ENCODE measurements around the gene KIF1A. TPM values are rescaled to one million over a fixed set of nuclear protein-coding genes. Genes with fewer than 3 reads are reported as not detected.

Gene KIF1A
- total RNA-seq, 2 experiments from 2014 or later = 9.0 to 10.2 TPM

- TF ChIP-seq, protein P1, sequence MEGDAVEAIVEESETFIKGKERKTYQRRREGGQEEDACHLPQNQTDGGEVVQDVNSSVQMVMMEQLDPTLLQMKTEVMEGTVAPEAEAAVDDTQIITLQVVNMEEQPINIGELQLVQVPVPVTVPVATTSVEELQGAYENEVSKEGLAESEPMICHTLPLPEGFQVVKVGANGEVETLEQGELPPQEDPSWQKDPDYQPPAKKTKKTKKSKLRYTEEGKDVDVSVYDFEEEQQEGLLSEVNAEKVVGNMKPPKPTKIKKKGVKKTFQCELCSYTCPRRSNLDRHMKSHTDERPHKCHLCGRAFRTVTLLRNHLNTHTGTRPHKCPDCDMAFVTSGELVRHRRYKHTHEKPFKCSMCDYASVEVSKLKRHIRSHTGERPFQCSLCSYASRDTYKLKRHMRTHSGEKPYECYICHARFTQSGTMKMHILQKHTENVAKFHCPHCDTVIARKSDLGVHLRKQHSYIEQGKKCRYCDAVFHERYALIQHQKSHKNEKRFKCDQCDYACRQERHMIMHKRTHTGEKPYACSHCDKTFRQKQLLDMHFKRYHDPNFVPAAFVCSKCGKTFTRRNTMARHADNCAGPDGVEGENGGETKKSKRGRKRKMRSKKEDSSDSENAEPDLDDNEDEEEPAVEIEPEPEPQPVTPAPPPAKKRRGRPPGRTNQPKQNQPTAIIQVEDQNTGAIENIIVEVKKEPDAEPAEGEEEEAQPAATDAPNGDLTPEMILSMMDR (IDR thresholded peaks at IDR 0.05) = no peak
- Mint-ChIP-seq H3K9me3 (no peaks in the 10 kb centered on the region), H3K4me1 (ENCODE audit: low read depth) (no peaks in the 10 kb centered on the region), H3K27me3 (peaks cover 23% of the 10 kb centered on the region), H3K27ac (no peak overlapping the region), H3K36me3 (ENCODE audit: low read depth) (no peaks in the 10 kb centered on the region), H3K4me3 (no peak overlapping the region)
- intact Hi-C loops (cut with micrococcal nuclease) = no loop called here
- DNase-seq (no peak), ATAC-seq (no peak)
- CTCF ChIA-PET = interaction anchor here (1.5 kb wide), 1 partner anchor 74 kb away, joined by 3 read pairs; no protein-coding TSS in a partner anchor
- POLR2A ChIA-PET = no interaction called here
Measured at GRCh38 chr2:240670402-240670801, 149.6 kb downstream of the KIF1A start.

- DNase-seq (no peak), ATAC-seq (no peak)
- TF ChIP-seq, protein P1 (IDR thresholded peaks at IDR 0.05) = no peak
- Mint-ChIP-seq H3K4me3 (no peak overlapping the region), H3K27ac (no peak overlapping the region), H3K27me3 (peaks cover 18% of the 10 kb centered on the region), H3K36me3 (ENCODE audit: low read depth) (no peaks in the 10 kb centered on the region), H3K9me3 (peaks cover 4% of the 10 kb centered on the region), H3K4me1 (ENCODE audit: low read depth) (no peaks in the 10 kb centered on the region)
- intact Hi-C loops (cut with micrococcal nuclease) = no loop called here
- CTCF ChIA-PET = no interaction called here
- POLR2A ChIA-PET = no interaction called here
Measured at GRCh38 chr2:240664622-240665021, 155.4 kb downstream of the KIF1A start.

Other genes starting within 250 kb of the KIF1A start
- 10 to 100 TPM; 26.8 to 29.1 TPM for gene CAPN10, start 233.5 kb downstream of the KIF1A start, total RNA-seq
- 10 to 100 TPM; 14.4 to 14.6 TPM for gene GPR35, start 194.7 kb downstream of the KIF1A start, total RNA-seq
- gene AQP12B, start 137.3 kb downstream of the KIF1A start, total RNA-seq = not detected
- gene AQP12A, start 128.4 kb downstream of the KIF1A start, total RNA-seq = not detected
- not detected for gene AGXT, start 48.6 kb upstream of the KIF1A start, total RNA-seq
- gene MAB21L4, start 75.9 kb upstream of the KIF1A start, total RNA-seq = not detected
- gene CROCC2, start 86.1 kb upstream of the KIF1A start, total RNA-seq = not detected
- 1 to 10 TPM; 1.4 to 1.8 TPM for gene SNED1, start 178.4 kb upstream of the KIF1A start, total RNA-seq